Loucy (cell line): Measurements from ENCODE around the gene TTC31.

Experiments
- H2AFZ ChIP-seq: fragments of 200-600 bp; sonication (generic); 2 replicates; pipeline ENCODE4 v1.6.0; 2016; ENCODE audit warnings: antibody characterized with exemption, mild to moderate bottlenecking, low read length, moderate library complexity
- H3F3A ChIP-seq: fragments of 200-600 bp; 2 replicates; pipeline ENCODE4 v1.6.0; 2016; ENCODE audit warnings: antibody characterized with exemption, low read depth, mild to moderate bottlenecking
- H3K27me3 ChIP-seq: fragments of 200-600 bp; sonication (generic); 2 replicates; pipeline ENCODE4 v1.6.1; 2014; ENCODE audit warnings: low read length, mild to moderate bottlenecking; ENCODE audit not compliant: insufficient read depth, poor library complexity, severe bottlenecking
- H3K36me3 ChIP-seq: fragments of 200-600 bp; sonication (generic); 2 replicates; pipeline ENCODE4 v1.6.1; 2016; ENCODE audit warnings: low read length; ENCODE audit not compliant: insufficient read depth
- H3K4me1 ChIP-seq: fragments of 200-600 bp; sonication (generic); 2 replicates; pipeline ENCODE4 v1.5.1; 2014; ENCODE audit warnings: low read length, mild to moderate bottlenecking; ENCODE audit not compliant: insufficient read depth, poor library complexity, severe bottlenecking
- H3K4me2 ChIP-seq: fragments of 200-600 bp; sonication (generic); 2 replicates; pipeline ENCODE4 v1.6.0; 2014; ENCODE audit warnings: antibody characterized with exemption, low read length, low read depth, mild to moderate bottlenecking; ENCODE audit not compliant: poor library complexity, severe bottlenecking
- H3K4me3 ChIP-seq: fragments of 200-600 bp; sonication (generic); 2 replicates; pipeline ENCODE4 v1.5.1; 2014; ENCODE audit warnings: low read length, mild to moderate bottlenecking, mixed read lengths; ENCODE audit not compliant: poor library complexity, severe bottlenecking
- H3K79me2 ChIP-seq: fragments of 200-600 bp; sonication (generic); 2 replicates; pipeline ENCODE4 v1.6.1; 2014; ENCODE audit warnings: low read length; ENCODE audit not compliant: insufficient read depth
- H3K9ac ChIP-seq: fragments of 200-600 bp; sonication (generic); 2 replicates; pipeline ENCODE4 v1.6.0; 2014; ENCODE audit warnings: mild to moderate bottlenecking, low read depth, low read length, moderate library complexity; ENCODE audit not compliant: poor library complexity, severe bottlenecking
- H3K9me2 ChIP-seq: fragments of 200-600 bp; sonication (generic); replicated peaks from 2 replicates; pipeline ENCODE4 v1.6.1; 2016; ENCODE audit warnings: low read depth, low read length, mixed read lengths
- H3K9me3 ChIP-seq: fragments of 200-600 bp; sonication (generic); 2 replicates; pipeline ENCODE4 v1.6.1; 2014; ENCODE audit warnings: mild to moderate bottlenecking, antibody characterized with exemption, low read length, low read depth; ENCODE audit not compliant: insufficient read depth
- H4K20me1 ChIP-seq: fragments of 200-600 bp; sonication (generic); 2 replicates; pipeline ENCODE4 v1.6.0; 2014; ENCODE audit warnings: antibody characterized with exemption, low read length, mild to moderate bottlenecking; ENCODE audit not compliant: insufficient read depth, poor library complexity, severe bottlenecking
- EZH2phosphoT487 ChIP-seq: fragments of 200-600 bp; IDR thresholded peaks from 2 replicates; pipeline ENCODE4 v1.6.1; 2018; ENCODE audit warnings: antibody characterized with exemption, mild to moderate bottlenecking, moderate library complexity, borderline replicate concordance
- TF ChIP-seq, protein P1 (sequence below): fragments of 200-600 bp; sonication (generic); conservative IDR thresholded peaks from 2 replicates; pipeline ENCODE4 v1.5.1; 2014; ENCODE audit warnings: mild to moderate bottlenecking, antibody characterized with exemption, low read length

Gene TTC31

DNA sequence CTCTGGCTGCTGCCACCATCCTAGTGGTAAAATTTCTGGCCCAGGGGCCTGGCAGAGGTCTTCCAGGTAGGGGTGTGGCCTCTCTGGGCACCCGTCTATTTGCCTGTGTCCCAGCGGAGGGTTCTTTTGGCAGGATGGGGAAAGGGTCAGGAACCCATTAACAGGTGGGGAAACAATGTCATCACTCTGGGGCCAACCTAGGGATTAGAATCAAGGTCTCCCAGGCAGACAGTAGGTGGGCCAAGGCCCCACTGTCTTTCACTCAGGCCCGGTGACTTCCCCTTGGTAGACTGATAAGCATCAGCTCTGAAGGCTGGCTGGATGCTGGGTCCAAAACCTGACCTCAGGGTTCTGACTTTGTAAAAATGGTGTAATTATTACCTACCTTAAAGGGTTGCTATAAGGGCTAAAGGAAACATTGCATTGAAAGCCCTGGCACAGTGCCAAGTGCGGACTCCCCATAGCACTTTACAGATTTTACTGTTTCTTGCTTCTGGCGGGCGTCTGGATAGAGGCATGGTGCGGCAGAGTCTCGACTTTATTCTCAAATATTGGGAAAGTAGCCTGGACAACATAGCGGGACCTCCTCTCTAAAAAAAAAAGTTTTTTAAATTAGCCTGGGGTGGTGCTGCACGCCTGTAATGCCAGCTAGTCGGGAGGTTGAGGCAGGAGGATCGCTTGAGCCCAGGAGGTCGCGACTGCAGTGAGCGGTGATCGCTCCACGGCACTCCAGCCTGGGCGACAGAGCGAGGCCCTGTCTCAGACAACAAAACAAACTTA, 14.3 kb downstream of the TTC31 start:
- H3K9ac ChIP-seq, result no peak overlapping the region
- H3K4me2 ChIP-seq, result no peak overlapping the region
- no peaks in the 10 kb centered on the region for H3K27me3 ChIP-seq

DNA sequence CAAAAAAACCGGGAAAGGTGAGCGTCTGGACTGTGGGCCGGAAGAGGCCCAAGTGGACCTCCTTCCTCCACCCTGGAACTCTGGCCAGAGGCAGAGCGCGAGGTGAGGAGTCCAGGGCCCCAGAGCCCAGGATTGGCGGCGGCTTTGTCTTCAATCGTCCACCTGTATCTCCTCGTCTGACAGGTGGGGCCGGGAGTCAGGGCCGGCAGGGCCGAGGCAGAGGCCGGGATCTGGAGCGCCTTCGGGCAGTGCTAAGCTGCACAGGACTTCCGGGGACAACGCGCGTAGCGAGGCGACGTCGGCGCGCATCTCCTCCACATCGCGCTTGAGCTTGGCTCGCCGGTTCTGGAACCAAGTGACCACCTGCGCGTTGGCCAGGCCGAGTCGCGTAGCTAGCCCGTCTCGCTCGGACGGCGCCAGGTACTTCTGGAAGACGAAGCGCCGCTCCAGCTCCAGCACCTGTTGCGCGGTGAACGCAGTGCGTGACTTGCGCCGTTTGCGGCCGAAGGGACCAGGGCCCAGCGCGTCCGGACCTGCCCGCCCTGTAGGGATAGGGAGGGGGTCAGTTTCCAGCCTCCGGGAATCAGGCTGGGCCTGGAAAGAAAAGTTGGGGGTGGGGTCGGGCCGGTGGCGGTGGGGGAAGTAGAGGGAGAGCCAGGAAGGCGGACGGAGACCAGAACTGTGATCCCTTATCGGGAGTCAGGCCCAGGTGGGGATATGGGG, 15.1 kb downstream of the TTC31 start:
- no peak overlapping the region for H3K4me3 ChIP-seq
- no peaks in the 10 kb centered on the region for H4K20me1 ChIP-seq
- TF ChIP-seq, protein P1, sequence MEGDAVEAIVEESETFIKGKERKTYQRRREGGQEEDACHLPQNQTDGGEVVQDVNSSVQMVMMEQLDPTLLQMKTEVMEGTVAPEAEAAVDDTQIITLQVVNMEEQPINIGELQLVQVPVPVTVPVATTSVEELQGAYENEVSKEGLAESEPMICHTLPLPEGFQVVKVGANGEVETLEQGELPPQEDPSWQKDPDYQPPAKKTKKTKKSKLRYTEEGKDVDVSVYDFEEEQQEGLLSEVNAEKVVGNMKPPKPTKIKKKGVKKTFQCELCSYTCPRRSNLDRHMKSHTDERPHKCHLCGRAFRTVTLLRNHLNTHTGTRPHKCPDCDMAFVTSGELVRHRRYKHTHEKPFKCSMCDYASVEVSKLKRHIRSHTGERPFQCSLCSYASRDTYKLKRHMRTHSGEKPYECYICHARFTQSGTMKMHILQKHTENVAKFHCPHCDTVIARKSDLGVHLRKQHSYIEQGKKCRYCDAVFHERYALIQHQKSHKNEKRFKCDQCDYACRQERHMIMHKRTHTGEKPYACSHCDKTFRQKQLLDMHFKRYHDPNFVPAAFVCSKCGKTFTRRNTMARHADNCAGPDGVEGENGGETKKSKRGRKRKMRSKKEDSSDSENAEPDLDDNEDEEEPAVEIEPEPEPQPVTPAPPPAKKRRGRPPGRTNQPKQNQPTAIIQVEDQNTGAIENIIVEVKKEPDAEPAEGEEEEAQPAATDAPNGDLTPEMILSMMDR, result no peak
- no peak for TF ChIP-seq EZH2phosphoT487
- H3K4me1 ChIP-seq, result peaks cover 6% of the 10 kb centered on the region
- H3K36me3 ChIP-seq, result peaks cover 11% of the 10 kb centered on the region; the same call in 1 of the 2 replicates
- no peaks in the 10 kb centered on the region for H3K9me2 ChIP-seq
- no peaks in the 10 kb centered on the region for H3K27me3 ChIP-seq
- H3K9me3 ChIP-seq, result no peaks in the 10 kb centered on the region
- H3F3A ChIP-seq, result no peaks in the 10 kb centered on the region
- no peak overlapping the region for H3K4me2 ChIP-seq
- H3K9ac ChIP-seq, result no peak overlapping the region
- H3K79me2 ChIP-seq, result peaks cover 7% of the 10 kb centered on the region
- no peak overlapping the region for H2AFZ ChIP-seq

More for the DNA sequence above, 14.3 kb downstream of the TTC31 start:
- Histone ChIP-seq H3K9me2 (no peaks in the 10 kb centered on the region), H3K79me2 (0 out of 2 replicates have a peak, but pooled peaks cover under 1% of the 10 kb centered on the region), H3K4me1 (peaks cover 2% of the 10 kb centered on the region), H3F3A (no peaks in the 10 kb centered on the region), H4K20me1 (no peaks in the 10 kb centered on the region), H3K36me3 (peaks cover 19% of the 10 kb centered on the region; the same call in 1 of the 2 replicates), H3K9me3 (no peaks in the 10 kb centered on the region), H2AFZ (no peak overlapping the region), H3K4me3 (no peak overlapping the region)
- TF ChIP-seq, protein P1, result no peak
- TF ChIP-seq EZH2phosphoT487, result no peak

DNA sequence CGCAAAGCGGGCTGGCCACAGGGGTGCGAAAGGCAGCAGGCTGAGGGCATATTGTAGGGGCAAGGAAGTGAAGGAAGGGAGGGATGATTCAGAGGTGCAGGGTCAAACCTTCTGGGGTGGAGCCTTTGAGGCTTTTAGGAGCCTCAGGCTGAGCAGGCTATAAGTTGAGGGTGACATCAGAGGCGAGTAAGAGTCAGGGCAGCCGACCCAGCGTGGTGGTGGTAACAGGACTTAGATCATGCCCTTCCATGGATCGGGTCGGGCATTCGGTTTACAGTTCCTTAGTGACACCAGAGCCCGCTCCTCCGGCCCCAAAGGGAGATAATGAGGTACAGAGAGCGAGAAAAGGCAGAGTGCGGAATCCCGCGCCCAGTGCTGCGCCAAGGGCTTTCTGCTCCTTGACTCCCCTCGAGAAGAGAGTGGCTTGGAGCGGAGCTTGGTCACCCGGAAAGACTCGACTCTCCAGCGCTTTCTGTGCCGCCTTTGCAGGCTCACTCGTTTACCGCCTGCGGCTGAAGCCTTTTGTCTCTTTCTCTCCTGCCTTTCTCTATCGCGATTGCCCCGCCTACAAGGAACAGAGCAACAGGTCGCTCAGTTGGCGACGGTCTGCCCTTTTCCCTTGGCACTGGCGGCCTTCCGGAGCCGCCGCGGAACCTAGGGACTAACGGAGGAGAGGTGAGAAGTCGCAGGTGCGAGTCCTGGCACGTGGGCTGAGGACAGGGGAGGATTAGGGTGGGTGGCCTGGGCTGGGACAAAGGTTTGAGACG, 15.8 kb downstream of the TTC31 start:
- H3K79me2 ChIP-seq, result peaks cover 7% of the 10 kb centered on the region
- peaks cover 6% of the 10 kb centered on the region for H3K4me1 ChIP-seq
- no peak overlapping the region for H3K4me2 ChIP-seq
- no peaks in the 10 kb centered on the region for H3F3A ChIP-seq
- no peak overlapping the region for H2AFZ ChIP-seq
- H3K27me3 ChIP-seq, result no peaks in the 10 kb centered on the region
- H3K9me3 ChIP-seq, result no peaks in the 10 kb centered on the region
- H3K36me3 ChIP-seq, result peaks cover 4% of the 10 kb centered on the region; the same call in 1 of the 2 replicates
- H3K4me3 ChIP-seq, result no peak overlapping the region
- no peak for TF ChIP-seq EZH2phosphoT487
- TF ChIP-seq, protein P1, result no peak
- no peaks in the 10 kb centered on the region for H3K9me2 ChIP-seq
- no peak overlapping the region for H3K9ac ChIP-seq
- no peaks in the 10 kb centered on the region for H4K20me1 ChIP-seq
